Fibroblast of lung (primary cell): Measurements from ENCODE around the gene OR13J1.

ENCODE experiments used
- CTCF ChIP-seq, 2 donors: IDR thresholded peaks in 1 of 2; conservative IDR thresholded peaks in 1 of 2; 1 replicate in 1 of 2; 2 replicates in 1 of 2; pipeline ENCODE4 v1.5.1; 2011 to 2012; ENCODE audit warnings: low read length in 2 of 2, control low read depth in 1 of 2, inconsistent platforms in 1 of 2, low read depth in 1 of 2, mild to moderate bottlenecking in 1 of 2
- EZH2 ChIP-seq: IDR thresholded peaks from 2 replicates; pipeline ENCODE4 v1.5.1; 2012; ENCODE audit warnings: low read length, control low read depth, mild to moderate bottlenecking; ENCODE audit errors: missing control alignments

GRCh38 chr9:35919212-35920008 is 49.2 kb upstream of the OR13J1 start:
- TF ChIP-seq CTCF (conservative IDR thresholded peaks at IDR 0.05 in 1 of 2, IDR thresholded peaks at IDR 0.05 in 1 of 2; ENCODE audit: low read depth in 1 of 2, low read length in 2 of 2) (no peak), EZH2 (no peak)
